Amniotic stem cell (primary cell): Measurements from ENCODE around the gene SEMA6D.
A peak's percentile ranks its signal among the peaks of the same experiment; 100 is the strongest.

Source experiments
- DNase-seq: peaks from one replicate; lab custom pipeline; 2025; lab: John Stamatoyannopoulos, UW

Gene SEMA6D

GRCh38 chr15:47743886-47744285, 26.6 kb downstream of the SEMA6D start:
- no peak for DNase-seq

- DNase-seq: no peak
Measured at GRCh38 chr15:47744496-47744895, 27.2 kb downstream of the SEMA6D start.

GRCh38 chr15:47744973-47745372, 27.7 kb downstream of the SEMA6D start:
- no peak for DNase-seq

GRCh38 chr15:47746516-47746915, 29.2 kb downstream of the SEMA6D start:
- no peak for DNase-seq

GRCh38 chr15:47750030-47750739, 32.9 kb downstream of the SEMA6D start:
- DNase-seq: peak; percentile 15

GRCh38 chr15:47750740-47751262, 33.5 kb downstream of the SEMA6D start:
- no peak for DNase-seq

GRCh38 chr15:47753591-47753990, 36.3 kb downstream of the SEMA6D start:
- DNase-seq: no peak

- DNase-seq: no peak
Measured at GRCh38 chr15:47754312-47754711, 37.0 kb downstream of the SEMA6D start.

- no peak for DNase-seq
Measured at GRCh38 chr15:47755941-47756340, 38.6 kb downstream of the SEMA6D start.

GRCh38 chr15:47756872-47757271, 39.6 kb downstream of the SEMA6D start:
- peak; percentile 91 for DNase-seq

- no peak for DNase-seq
Measured at GRCh38 chr15:47757331-47757730, 40.0 kb downstream of the SEMA6D start.

- no peak for DNase-seq
Measured at GRCh38 chr15:47762621-47763020, 45.3 kb downstream of the SEMA6D start.

- no peak for DNase-seq
Measured at GRCh38 chr15:47764666-47765065, 47.4 kb downstream of the SEMA6D start.

GRCh38 chr15:47766406-47766805, 49.1 kb downstream of the SEMA6D start:
- DNase-seq: no peak

- no peak for DNase-seq
Measured at GRCh38 chr15:47767035-47767434, 49.7 kb downstream of the SEMA6D start.

GRCh38 chr15:47768735-47769134, 51.4 kb downstream of the SEMA6D start:
- no peak for DNase-seq

GRCh38 chr15:47769166-47769565, 51.9 kb downstream of the SEMA6D start:
- DNase-seq: no peak

- DNase-seq: no peak
Measured at GRCh38 chr15:47773143-47773542, 55.8 kb downstream of the SEMA6D start.

GRCh38 chr15:47778263-47778770, 61.0 kb downstream of the SEMA6D start:
- no peak for DNase-seq

GRCh38 chr15:47780971-47781370, 63.7 kb downstream of the SEMA6D start:
- no peak for DNase-seq

- no peak for DNase-seq
Measured at GRCh38 chr15:47781527-47781926, 64.2 kb downstream of the SEMA6D start.

GRCh38 chr15:47784820-47785219, 67.5 kb downstream of the SEMA6D start:
- no peak for DNase-seq

- no peak for DNase-seq
Measured at GRCh38 chr15:47786371-47786770, 69.1 kb downstream of the SEMA6D start.

GRCh38 chr15:47787875-47788274, 70.6 kb downstream of the SEMA6D start:
- DNase-seq: no peak
